UCSD-AML1 (cell line): ENCODE results near the gene DPM1.

ENCODE experiments used
- DNase-seq: peaks from one replicate; lab custom pipeline; 2025; ENCODE audit not compliant: unreplicated experiment; lab: John Stamatoyannopoulos, UW

Gene DPM1

DNA sequence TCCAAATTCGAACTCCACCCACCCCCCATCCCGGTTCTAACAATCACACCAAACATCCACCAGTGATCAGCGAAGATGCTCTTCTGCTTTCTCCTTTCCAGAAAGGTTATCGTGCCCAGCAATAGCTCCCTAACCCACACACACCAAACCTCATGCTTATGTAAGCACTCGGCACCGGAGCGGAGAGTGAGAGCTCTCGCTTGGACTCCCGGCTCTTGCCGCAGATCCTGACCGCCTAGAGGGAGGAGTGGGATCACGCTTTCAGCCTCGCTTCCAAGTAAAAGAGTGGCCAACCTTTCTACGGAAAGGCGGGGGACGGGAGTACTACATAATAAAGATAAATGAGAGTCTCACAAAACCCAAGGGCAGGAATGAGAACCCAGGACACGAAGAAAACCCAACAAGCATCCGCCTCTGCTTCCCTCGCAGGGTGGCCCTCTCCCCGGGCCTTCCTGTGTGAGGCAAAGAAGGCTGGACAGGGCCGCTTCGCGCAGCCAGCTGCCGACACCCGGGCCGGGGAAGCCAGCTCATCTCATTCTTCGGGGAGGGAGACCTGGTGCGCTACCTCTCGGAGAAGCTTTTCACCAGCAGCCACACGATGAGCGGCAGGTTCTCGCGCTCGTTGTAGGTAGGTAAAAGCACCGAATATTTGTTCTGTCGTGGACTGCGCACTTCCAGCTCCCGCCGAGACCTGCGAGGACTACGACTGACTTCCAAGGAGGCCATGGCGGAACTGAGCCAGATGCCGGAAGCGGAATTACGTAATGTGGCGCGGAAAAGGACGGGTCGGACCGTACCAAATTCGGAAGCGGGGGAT, at the start of gene DPM1:
TSS of gene DPM1 (minus strand) at position 735 of the 817 bp plus-strand sequence. CDS start at position 726, 9 bp downstream.
- DNase-seq: peak; percentile 84

DNA sequence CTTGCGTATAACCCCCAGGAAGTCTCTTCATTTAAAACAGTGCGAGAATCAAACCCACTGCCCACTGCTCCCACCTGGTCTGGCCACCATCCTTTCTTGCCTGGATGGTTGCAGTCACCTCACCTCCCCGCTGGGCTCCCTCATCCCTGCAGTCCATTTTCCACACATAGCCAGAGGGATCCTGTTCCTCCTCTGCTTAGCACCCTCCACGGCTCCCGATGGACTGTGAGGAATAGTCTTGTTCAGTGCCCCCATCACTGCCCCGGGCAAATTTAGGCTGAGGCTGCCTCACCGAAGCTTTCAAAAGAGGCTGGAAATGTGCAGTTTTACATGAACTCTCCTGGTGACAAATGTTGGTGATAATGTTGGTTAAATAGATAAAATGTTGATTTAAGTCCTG, 46.9 kb upstream of the DPM1 start:
- DNase-seq: no peak

DNA sequence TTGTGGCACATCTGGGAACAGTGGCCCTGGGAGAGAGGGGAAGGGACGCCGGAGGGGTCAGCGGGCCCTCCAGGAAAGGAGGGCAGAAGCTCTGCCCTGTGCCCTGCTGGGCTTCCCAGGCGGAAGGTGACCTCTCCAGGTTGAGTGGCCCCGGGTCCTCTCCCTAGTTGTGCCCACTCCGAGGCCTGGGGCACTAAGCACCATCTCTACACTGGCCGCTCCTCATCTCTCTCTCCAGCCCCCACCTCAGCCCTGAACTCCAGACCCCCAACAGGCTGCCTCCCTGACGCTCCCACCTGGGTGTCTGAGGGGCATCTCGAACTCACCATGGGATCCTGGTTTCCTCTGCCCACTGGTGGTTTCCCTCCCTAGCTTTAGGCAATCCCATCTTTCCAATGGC, 46.4 kb upstream of the DPM1 start:
- DNase-seq: no peak

DNA sequence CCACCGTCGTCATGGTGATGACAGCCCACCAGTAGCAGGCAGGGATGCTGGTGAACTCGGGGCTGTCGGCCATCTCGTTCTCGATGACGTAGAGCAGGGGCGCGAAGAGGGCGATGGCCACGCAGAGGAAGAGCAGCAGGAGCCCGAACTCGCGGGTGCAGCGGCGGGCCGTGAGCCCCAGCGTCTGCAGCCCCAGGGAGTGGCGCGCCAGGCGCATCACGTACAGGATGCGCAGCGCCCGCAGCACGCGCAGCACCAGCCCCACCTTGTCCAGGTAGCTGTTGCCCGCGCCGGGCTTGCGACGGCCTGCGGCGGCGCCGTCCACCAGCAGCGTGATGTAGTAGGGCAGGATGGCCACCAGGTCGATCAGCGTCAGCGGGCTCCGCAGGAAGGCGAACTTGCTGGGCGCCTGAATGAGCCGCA, 46.0 kb upstream of the DPM1 start:
- no peak for DNase-seq

DNA sequence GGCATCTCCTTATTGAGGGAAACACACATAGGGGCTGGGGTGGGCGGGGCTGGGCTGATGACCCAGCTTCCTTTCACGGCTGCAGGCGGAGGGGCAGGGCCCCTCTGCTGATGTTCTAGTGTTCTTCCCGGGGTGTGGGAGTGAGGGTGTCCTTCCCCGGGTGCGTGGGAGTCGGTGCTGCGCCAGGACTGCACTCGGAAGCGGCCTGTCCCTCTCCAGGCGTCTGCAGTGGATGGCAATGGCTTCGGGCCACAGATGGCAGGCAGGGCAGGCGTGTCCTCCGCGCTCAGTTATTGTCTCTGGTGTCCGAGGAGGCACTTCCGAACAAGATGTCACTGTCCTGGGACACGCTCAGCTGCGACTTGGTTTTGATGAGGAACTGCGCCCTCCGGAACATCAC, 45.4 kb upstream of the DPM1 start:
- no peak for DNase-seq

DNA sequence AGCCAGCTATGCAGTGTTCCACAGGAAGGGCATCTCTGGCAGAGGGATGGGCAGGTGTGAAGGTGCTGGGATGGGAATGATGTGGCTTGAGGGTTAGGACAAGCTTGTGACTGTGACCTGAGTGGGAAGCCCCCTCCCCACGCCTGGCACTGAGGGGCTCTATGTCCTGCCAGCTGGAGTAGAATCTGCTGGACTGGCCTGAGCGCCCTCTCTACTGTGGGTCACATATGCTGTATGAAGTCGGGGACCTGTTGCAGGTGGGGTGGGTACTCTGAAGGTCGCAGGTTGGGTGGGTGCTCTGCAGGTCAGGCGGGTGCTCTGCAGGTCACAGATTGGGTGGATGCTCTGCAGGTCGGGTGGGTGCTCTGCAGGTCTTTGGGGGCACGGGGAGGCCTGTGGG, 44.3 kb upstream of the DPM1 start:
- DNase-seq: no peak

DNA sequence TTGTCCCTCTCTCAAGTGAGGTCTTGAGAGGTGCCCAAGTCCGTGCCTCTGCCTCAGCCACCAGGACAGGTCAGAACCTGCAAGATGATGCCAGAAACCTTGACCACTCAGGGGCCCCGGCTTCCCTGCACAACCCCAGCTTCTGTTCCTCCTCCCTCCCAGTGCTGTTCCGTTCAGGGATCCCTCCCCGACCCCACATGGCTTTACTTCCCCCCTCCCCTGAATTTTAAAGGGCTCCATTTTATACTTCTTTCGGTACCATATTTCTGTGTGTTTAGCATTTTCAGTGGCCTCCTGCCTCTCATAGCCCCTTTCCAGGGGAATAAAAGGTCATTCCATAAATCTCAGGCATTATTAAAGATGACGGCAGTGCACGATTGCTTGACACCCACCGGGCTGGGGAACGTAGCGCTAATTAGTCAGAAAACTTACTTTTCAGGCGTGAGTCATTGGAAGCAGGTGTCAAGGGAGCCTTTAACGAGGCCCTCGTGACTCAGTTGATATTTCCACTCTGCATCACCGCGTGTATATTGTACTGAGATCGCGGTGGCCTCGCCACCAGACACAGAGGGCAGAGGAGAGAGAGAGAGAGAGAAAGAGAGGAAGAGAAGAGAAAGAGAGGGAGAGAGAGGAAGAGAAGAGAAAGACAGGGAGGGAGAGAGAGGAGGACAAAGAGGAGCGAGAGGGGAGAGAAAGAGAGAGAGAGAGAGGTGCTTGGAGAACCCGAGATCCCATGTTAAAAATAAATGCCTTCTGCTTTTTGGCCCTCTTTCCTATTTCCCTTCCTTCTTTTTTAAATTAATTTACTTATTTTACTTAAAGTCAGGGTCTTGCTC, 43.3 kb upstream of the DPM1 start:
- DNase-seq: no peak

DNA sequence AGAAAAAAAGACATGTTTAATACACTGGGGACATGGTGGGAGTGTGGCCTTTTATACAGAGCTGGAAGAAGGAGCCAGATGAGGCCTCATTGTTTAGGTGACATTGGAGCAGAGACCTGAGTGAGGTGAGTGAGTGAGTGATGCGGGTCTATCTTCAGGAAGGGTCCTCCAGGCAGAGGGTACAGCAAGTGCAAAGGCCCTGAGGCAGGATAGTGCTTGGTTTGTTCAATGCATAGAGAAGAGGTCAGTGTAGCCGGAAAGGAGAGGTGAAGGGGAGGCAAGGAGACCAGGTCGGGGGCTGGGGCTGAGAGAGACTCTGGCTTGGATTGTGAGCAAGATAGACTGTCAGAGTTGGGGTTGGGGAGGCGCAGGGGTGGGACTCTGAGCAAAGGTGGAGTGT, 41.0 kb upstream of the DPM1 start:
- DNase-seq: no peak

DNA sequence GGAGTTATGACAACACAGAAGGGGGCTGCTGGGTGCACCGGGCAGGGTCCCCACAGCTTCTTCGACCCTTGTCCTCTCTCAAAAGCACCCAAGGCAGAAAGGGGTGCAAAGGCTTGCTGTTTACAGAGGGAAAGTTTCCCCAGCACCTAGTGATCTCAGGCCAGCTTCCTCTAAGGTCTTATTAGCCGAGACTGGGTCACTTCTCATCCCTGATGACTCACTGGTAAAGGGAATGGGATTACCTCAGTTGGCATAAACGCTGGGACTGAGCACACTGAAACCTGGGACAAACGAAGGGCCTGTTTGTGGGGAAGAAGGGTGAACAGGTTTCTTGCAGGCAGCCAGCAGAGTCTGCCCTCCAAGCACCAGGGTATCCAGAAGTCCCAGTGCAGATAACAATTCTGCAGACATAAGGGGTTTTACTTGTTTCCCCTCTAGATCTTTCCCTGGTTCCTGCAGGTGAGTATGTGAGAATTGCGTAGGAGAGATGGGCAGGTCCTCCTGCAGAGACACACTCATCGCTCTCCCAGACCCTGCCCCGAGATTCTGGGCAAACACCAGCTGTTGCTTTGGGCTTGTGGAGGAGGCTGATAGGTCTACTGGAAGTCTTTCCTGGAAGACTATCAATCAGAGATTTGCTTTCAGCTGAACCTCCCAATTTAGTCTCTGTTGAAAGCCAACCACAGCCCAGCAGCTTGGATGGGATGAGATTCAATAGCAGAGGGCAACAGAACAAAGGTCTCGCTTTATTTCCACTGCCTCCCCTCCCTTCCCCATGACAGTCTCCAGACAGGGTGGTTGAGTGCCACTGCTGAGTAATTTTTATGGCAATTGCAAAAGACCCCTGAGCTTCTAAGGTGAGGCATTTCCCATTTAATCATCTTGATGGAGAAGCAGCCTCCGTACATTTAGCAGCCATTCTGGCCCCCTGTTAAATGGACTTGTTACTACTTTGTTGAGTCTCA, 38.9 kb upstream of the DPM1 start:
- DNase-seq: no peak

DNA sequence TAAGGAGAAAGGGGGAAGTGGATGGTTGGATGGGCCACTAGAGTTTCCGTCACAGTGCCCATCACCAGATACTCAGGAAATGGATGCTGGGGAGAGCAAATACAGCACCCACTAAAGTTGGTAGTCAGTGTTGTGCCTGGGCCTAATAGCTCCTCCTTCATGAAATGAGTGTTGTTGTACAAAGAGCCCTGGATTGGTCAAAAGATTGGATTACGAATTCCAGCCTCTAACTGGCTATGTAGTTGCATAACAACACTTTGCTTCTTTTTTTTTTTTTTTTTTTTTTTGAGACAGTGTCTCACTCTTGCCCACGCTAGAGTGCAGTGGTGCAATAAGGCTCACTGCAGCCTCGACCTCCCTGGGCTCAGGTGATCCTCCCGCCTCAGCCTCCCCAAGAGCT, 37.2 kb upstream of the DPM1 start:
- DNase-seq: no peak

DNA sequence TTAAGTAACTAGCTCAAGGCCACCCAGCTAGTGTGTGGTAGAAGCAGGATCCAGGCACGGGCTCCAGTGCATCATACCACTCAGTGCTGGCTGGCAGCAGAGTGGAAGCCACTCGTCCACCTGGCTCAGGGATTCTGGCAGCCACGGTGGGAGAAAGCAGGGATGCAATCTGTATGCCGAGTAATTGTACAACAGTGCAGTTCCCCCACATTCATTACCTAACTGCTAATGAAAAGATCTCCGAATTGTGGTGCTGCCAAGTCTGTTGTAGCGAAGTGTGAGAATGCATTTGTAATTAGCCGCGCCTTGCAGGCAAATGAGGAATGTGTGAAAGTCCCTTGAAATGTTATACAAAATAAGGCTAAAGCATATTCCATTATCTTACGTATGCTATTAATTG, 35.5 kb upstream of the DPM1 start:
- DNase-seq: no peak

DNA sequence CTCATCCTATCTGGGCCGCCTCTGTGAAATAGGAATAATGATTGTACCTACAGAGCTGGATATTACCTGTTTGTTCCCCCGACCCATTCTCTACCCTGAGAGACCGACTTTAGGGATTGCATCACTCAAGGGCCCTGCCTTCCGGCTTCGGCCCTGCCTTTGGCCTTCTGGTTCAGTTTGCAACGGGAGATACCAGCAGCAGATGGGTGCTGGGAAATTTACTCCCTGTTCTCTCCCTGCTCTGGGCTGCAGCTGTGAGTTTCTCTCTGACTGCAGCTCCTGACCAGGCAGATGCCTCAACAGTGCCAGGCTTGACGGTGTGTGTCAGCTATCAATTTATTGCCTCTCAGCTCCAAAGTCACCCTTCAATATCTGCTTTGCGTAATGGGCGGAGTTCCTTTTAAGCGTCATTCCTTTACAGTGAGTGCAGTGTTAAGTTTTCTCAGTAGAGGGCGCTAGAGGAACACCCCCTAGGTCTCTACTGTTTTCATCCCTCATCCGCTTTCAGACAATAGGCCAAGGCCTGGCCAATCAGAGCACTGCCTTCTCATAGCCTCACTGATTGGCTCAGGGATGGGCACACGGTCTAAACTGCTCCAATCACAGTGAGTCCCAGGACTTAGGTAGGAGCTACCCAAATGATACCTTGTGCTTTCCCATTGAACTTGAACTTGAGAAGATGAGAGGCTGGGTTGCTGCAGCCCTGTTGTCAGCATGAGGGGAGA, 34.6 kb upstream of the DPM1 start:
- DNase-seq: peak; percentile 27

DNA sequence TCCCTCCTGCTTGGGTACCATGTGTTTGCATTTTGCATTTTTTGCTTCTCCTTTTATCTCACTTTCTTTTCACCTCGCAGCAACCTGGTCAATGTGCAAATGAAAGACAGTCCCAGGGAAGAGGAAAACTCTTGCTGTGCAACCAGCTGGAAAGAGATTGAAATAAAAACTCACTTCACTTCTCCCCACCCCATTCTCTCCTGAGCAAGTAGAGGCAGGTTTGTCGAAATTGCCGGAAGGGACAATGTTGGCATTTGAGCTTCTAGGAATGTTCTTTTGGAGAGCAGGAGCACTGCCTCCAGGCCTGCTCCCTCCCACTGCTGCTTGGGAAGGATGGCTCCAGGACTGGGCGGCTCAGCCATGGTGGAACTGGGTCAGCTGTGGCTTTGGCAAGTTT, 34.0 kb upstream of the DPM1 start:
- no peak for DNase-seq

DNA sequence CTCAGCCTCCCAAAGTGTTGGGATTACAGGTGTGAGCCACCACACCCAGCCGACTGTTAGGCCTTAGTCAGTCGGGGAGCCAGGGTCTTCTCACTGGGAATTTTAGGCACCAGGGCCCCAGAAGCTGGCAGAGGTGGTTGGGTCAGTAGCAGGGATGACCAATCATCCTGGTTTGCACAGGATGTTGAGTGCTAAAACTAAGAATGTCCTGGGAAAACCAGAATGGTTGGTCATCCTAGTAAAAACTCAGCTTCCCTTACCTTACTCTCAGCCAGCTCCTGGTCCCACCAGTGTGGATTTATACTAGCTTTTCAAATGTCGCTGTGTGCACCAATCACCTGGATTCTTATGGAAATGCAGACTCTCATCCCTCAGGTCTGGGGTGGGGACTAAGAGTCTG, 32.7 kb upstream of the DPM1 start:
- no peak for DNase-seq

DNA sequence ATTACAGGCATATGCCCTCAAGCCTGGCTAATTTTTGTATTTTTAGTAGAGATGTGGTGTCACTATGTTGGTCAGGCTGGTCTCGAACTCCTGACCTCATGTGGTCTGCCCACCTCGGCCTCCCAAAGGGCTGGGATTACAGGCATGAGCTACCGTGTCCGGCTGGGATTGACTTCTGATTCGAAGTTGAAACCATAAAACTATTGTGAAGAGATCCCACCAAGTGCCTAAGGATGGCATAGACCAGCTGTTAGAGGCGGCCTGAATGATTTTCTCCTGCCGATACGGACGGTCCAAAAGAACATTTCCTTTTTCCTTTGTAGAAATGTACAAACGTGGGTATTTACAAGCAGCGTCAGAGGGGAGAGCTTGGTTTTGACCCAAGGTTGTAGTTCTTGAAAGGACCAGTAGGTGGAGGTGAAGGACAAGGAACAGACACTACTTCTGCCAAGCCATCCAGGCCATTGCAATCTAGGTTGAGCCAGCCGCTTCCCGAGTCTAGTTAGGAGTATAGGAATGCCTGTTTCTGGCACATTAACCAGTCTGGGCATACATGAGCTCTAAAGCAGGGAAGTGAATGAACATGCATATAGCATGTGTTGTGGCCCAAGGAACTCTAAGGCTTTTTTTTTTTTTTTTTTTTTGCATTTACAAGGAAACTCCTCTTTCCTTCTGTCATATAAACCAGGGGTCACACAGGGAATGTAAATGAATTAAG, 29.3 kb upstream of the DPM1 start:
- DNase-seq: peak; percentile 25

DNA sequence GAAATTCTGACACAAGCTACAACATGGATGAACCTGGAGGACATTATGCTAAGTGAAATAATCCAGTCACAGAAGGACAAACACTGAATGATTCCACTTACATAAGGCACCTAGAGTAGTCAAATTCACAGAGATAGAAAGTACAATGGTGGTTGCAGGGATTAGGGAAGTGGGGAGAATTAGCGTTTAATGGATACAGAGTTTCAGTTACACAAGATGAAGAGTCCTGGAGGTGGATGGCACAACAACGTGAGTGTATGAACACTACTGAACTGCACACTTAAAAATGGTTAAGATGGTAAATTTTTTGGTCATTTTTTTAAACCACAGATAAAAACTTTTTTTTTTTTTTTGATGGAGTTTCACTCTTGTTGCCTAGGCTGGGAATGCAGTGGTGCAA, 25.0 kb upstream of the DPM1 start:
- no peak for DNase-seq

DNA sequence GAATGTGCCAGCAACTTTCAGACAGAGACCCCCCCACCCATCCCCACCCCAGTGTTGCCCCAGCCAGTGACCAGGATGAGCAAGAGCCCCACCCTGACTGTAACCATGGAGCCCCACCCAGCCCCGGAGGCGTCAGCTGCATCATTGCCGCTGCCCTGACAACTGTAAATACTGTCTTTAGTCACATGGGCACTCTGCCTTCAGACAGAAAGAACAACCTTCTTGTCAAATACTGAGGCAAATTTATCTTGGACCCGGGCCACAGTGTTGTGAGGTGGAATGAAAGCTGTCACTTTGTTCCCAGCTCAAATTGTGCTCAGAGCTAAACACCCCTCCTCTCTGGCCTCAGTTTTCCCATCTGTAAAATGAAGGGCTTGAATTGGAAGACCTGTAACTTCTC, 24.0 kb upstream of the DPM1 start:
- no peak for DNase-seq

DNA sequence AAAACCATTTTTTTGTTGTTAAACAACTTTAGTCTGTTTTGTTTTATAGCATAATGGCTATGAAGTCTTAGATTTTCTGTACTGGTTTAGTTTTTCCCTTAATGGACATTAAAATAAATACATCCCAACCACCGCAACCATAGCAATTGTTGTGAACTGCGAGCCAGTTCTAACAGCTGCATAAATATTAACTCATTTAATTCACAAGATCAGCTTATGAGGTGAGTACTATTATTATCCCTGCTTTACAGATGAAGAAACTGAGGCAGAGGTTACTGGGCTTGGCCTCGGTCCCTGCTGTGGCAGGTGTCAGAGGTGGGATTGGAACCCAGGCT, 23.3 kb upstream of the DPM1 start:
- DNase-seq: no peak

DNA sequence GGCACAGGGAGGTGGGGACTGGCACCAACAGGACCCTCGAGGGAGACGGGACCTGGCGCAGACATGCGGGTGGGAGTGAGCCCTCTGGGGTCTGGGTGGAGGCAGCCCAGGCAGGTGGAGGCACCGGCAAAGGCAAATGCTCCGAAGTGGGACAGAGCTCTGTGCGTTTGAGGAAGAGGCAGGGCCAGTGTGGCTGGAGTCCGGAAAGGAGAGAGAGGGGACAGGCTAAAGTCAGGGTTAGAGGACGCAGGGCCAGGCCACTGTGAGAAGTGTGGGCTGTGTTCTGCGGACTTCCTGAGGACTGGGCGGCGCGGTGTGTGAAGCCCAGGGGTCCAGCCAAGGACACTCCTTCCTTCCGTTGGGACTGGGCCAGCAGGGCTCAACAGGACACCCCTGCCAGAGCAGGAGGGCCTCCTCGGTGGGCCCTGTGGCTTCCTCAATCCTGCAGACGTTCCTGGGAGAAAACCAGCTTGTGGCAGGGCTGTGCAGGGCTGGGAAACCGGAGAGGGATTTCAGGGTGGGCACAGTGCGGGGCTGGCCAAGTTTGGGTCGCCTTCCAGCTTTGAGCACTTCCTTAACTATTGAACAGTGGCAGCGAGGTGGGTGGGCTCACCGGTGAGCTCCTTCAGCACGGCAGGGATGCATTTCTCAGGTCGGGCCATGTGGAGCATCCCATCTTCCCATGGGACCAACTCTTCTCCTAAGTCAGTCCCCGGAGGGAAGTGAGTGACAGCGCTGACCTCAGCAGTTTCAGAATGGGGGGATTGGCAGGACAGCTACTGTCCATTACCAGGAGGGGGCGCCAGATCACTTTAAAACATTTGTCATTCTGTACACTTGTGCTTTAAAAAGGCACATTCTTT, 22.8 kb upstream of the DPM1 start:
- DNase-seq: peak; percentile 29
